Kasumi-1 (cell line): Measurements from ENCODE around the gene TRIM4.
"Not testable (repeated sequence)": the region's sequence is repeated elsewhere in the genome, so short reads cannot be mapped to it uniquely, and the experiment has no call there.

Experiments
- DNase-seq, 2 experiments: peaks; one replicate each; lab custom pipeline; 2025; lab: John Stamatoyannopoulos, UW

The TRIM4 gene

GRCh38 chr7:99918959-99919813, at the start of gene TRIM4:
Gene TRIM4, minus strand, starts transcription at chr7:99919530. Its CDS starts 129 bp downstream, at chr7:99919401.
- peak; percentile 92 to 94 for DNase-seq

GRCh38 chr7:99958564-99959227, 39.4 kb upstream of the TRIM4 start:
- DNase-seq, result no peak

GRCh38 chr7:99955247-99955646, 35.9 kb upstream of the TRIM4 start:
- no peak for DNase-seq

- not testable (repeated sequence) for DNase-seq
Observed at GRCh38 chr7:99954643-99955042, 35.3 kb upstream of the TRIM4 start.

GRCh38 chr7:99953649-99954048, 34.3 kb upstream of the TRIM4 start:
- peak; percentile 7 to 21 for DNase-seq

- not testable (repeated sequence) for DNase-seq
Observed at GRCh38 chr7:99952649-99953048, 33.3 kb upstream of the TRIM4 start.

- DNase-seq, result not testable (repeated sequence)
Observed at GRCh38 chr7:99950819-99951218, 31.5 kb upstream of the TRIM4 start.

GRCh38 chr7:99949645-99950228, 30.4 kb upstream of the TRIM4 start:
- peak; percentile 20 to 41 for DNase-seq

GRCh38 chr7:99947608-99948007, 28.3 kb upstream of the TRIM4 start:
- no peak for DNase-seq

- no peak for DNase-seq
Observed at GRCh38 chr7:99944497-99945070, 25.3 kb upstream of the TRIM4 start.

- DNase-seq, result no peak
Observed at GRCh38 chr7:99943641-99944496, 24.5 kb upstream of the TRIM4 start.

GRCh38 chr7:99938296-99938695, 19.0 kb upstream of the TRIM4 start:
- no peak for DNase-seq

- DNase-seq, result not testable (repeated sequence)
Observed at GRCh38 chr7:99935009-99935408, 15.7 kb upstream of the TRIM4 start.

- no peak for DNase-seq
Observed at GRCh38 chr7:99930376-99930775, 11.0 kb upstream of the TRIM4 start.

- no peak for DNase-seq
Observed at GRCh38 chr7:99929730-99930053, 10.4 kb upstream of the TRIM4 start.

GRCh38 chr7:99928994-99929729, 9.8 kb upstream of the TRIM4 start, which contains the start of gene GJC3:
Gene GJC3, minus strand, starts transcription at chr7:99929620. Its CDS starts 0 bp downstream, at chr7:99929620.
- DNase-seq, result peak; percentile 83 to 86

GRCh38 chr7:99928188-99928587, 8.9 kb upstream of the TRIM4 start:
- DNase-seq, result no peak

GRCh38 chr7:99927536-99927935, 8.2 kb upstream of the TRIM4 start:
- DNase-seq, result no peak

GRCh38 chr7:99926321-99926720, 7.0 kb upstream of the TRIM4 start:
- DNase-seq, result no peak

- no peak for DNase-seq
Observed at GRCh38 chr7:99923200-99923599, 3.9 kb upstream of the TRIM4 start.

GRCh38 chr7:99920149-99920548, 819 bp upstream of the TRIM4 start:
- no peak for DNase-seq
